Tibial nerve (tissue), 3 donors: ENCODE data around the gene FBN3.
"Not testable (repeated sequence)": the region's sequence is repeated elsewhere in the genome, so short reads cannot be mapped to it uniquely, and the experiment has no call there.

ENCODE experiments used
- POLR2A ChIP-seq, 2 donors: fragments of 450-650 bp; IDR thresholded peaks; one replicate each; pipeline ENCODE4 v1.6.1; 2017; ENCODE audit warnings: antibody characterized with exemption in 2 of 2, mild to moderate bottlenecking in 2 of 2, moderate library complexity in 2 of 2
- TF ChIP-seq, protein P1 (sequence below), 5 experiments: fragments of 200-600 bp in 3 of 5; fragments of 450-650 bp in 2 of 5; sonication (generic) in 3 of 5; IDR thresholded peaks; one replicate each; pipeline ENCODE4 v1.5.1; 2016 to 2019; ENCODE audit warnings: antibody characterized with exemption in 5 of 5, mild to moderate bottlenecking in 3 of 5, moderate library complexity in 2 of 5

DNA sequence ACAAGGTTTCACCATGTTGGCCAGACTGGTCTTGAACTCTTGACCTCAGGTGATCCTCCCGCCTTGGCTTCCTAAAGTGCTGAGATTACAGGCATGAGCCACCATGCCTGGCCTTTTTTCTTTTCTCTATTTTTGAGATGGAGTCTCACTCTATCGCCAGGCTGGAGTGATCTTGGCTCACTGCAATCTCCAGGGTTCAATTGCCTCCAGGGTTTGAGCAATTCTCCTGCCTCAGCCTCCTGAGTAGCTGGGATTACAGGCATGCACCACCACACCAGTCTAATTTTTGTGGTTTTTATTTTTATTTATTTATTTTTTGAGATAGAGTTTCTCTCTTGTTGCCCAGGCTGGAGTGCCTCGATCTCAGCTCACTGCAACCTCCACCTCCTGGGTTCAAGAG, 125.1 kb downstream of the FBN3 start:
- TF ChIP-seq, protein P1, sequence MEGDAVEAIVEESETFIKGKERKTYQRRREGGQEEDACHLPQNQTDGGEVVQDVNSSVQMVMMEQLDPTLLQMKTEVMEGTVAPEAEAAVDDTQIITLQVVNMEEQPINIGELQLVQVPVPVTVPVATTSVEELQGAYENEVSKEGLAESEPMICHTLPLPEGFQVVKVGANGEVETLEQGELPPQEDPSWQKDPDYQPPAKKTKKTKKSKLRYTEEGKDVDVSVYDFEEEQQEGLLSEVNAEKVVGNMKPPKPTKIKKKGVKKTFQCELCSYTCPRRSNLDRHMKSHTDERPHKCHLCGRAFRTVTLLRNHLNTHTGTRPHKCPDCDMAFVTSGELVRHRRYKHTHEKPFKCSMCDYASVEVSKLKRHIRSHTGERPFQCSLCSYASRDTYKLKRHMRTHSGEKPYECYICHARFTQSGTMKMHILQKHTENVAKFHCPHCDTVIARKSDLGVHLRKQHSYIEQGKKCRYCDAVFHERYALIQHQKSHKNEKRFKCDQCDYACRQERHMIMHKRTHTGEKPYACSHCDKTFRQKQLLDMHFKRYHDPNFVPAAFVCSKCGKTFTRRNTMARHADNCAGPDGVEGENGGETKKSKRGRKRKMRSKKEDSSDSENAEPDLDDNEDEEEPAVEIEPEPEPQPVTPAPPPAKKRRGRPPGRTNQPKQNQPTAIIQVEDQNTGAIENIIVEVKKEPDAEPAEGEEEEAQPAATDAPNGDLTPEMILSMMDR (IDR thresholded peaks at IDR 0.05), result not testable (repeated sequence)
- TF ChIP-seq POLR2A (IDR thresholded peaks at IDR 0.05), result not testable (repeated sequence)
